ENCODE measurements around the gene CHRM4.

The CHRM4 gene

DNA sequence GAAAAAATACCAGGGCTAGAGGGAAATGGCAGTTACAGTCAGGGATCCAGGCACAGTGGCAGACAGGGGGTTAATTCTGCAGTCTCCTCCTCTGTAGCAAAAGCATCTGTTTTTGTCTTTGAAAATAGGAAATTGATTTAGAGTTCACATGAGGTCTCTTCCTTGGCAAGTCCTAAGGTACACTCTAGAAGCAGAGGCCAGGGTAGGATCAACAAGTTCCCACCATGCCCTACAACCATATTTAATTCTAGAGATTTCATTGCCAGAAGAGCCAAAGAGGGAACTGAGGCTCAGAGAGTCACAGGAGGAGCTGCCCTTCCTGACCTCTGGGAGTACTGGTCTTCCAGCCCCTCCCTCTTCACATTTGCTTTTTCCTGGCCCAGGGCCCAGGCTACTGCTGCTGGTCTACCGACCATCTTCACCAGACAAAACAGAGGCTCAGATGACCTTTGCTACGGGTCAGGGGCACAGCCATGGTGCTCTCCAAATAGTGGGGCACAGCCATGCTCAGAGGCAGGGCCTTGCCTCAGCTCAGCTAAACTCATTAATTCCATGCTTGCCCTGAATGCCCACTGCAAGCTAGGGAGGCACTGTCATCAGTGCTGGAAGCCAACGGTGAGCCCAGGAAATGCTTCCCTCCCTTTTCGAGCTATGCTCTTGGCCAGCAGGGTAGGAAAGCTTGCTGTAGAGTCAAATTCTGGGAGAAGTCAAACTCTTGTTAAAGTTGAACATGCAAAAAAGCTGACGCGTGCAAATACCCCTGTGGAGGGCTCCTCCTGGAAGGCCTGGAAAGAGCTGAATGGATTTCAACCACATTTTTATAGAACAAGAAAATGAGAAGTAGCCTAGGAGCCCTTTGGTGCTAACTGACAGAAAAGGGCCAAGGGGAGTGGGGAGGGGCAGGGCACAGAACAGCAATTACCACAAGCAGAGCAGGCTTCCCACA lies 11.7 kb upstream of the CHRM4 start:
- no peak for DNase-seq (ENCODE audit: low read depth)

DNA sequence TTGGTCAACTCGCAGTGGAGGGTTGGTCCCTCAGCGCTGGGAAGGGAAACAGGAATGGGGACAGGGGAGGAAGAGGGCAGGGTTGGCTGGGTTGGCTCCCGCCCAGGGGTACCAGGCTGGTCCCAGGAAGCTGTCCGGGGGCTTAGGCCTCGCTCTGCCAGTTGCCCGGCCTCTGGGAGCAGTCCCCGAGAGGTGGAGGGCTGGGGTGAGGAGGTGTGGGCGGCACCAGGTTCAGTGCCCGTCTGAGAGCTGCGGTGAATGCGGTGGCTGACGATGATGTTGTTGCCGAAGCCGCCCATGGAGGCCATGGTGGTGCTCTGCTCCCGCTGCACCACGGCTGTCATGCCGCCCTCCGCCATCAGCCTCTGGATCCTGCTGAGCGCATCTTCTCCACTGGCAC lies 6.0 kb upstream of the CHRM4 start:
- DNase-seq (ENCODE audit: low read depth), result no peak

- no peak for DNase-seq (ENCODE audit: low read depth)
Observed at GRCh38 chr11:46393759-46394158, 2.2 kb upstream of the CHRM4 start.

DNA sequence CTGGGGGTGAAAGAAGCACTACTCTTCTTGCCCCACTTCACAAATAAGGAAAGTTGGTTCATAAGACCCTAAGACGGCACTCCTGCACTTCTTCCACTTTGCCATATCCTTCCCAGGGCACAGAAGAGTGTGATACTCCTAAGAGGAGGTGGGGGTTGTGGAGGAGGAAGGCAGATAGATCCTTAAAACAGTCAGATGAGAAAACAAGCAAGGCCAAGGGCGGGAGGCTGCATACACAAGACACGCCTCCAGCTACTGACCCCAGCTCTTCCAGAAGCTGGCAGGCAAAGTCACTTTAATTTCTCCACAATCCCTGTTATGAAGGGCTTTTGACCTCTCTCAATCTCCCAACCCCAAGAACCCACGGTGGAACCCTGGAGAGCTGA lies 1.6 kb upstream of the CHRM4 start:
- no peak for DNase-seq (ENCODE audit: low read depth)

GRCh38 chr11:46392421-46393230 lies 1.1 kb upstream of the CHRM4 start:
- peak; percentile 70 for DNase-seq (ENCODE audit: low read depth)

DNA sequence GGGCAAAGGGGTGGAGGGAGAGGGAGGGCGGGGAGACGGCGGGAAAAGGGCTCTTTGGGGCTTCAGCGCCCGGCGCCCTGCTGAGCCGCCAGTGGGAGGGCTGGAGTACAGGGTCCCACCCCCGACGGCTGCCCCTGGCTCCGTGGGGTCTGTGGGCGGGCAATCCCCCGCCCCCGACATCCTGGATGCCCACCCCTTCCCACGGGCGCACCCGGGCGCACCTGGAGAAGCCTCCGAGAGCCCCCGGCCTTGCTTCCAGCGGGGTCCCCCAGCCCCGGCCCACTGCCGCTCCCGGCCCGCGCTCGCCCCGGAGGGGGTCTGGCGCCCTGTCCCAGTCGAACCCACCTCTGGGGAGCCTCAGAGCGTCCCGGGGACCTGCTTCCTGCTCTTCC lies 394 bp downstream of the CHRM4 start:
- no peak for DNase-seq (ENCODE audit: low read depth)

- DNase-seq (ENCODE audit: low read depth), result no peak
Observed at GRCh38 chr11:46390331-46391171, 1.0 kb downstream of the CHRM4 start.

DNA sequence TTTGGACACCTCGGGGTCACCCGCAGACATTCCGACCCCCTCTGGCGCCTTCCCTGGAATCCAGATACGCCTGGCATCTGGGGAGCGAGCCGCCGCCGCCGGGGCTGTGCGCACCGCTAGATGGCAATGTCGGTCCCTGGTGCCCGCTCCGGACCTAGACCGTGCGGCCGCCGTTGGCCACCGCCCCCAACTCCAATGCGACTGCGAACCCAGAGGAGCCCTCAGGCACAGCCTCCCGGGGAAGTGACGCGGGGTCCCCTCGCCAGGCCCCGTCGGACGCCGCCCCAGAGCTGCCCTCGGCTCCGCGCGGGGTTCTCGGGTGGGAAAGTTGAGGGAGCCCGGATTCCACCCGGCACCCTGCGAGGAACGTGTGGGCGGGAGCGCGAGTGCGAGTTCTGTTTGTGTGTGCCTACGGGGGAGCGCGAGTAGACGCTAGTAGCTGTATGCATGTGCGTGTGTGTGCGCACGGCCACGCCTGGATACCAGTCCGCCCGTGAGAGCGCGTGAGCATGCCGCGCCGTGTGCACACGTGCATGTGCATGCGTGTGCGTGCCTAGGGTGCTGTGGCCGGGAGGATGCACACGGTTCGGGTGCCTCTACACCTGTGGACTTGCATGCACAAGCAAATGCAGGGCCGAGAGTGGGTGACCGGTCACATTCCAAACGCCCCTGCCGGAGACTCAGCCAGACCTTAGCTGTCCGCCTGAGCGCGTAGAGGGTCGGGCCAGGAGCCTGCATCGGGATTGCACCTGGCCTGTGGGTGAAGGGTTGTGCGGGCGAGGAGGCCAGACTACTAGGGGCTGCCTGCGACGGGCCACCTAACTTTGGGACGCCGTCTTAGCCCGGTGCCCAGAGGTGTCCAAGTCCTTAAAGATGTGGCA lies 1.9 kb downstream of the CHRM4 start:
- peak; percentile 28 for DNase-seq (ENCODE audit: low read depth)

GRCh38 chr11:46388619-46389449 lies 2.7 kb downstream of the CHRM4 start:
- no peak for DNase-seq (ENCODE audit: low read depth)

DNA sequence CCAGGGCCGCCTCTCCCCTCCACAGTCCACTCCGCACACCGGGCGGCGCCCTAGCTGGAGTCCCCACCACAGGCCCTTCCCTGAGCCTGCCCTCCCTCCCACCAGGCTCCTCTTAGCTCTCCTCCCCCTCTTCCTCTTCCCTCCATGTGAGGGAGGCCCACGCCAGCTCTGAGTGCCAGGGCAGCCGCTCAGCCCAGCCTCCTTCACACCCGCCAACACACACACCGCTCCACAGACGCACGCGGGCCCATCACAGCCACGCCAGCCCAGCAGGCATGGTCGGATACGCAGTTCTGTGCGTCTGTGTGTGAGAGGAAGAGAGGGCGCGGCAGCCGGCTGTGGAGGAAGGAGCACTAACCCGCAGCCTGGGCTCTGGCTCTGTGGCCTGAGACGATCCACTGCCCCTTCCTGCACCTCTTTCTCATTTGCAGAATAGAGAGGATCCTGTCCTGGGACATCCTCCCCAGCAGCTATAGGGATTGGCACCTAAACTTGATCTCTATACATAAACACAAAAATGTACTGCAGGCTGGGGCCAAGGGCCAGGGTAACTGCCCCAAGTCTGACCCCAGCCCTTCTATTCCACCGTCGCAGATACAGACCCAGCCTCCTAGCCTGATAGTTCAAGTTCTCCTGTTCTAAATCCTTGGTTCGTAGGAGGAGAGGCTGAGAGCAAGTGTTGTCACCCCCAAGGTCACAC lies 3.5 kb downstream of the CHRM4 start:
- DNase-seq (ENCODE audit: low read depth), result peak; percentile 32

DNA sequence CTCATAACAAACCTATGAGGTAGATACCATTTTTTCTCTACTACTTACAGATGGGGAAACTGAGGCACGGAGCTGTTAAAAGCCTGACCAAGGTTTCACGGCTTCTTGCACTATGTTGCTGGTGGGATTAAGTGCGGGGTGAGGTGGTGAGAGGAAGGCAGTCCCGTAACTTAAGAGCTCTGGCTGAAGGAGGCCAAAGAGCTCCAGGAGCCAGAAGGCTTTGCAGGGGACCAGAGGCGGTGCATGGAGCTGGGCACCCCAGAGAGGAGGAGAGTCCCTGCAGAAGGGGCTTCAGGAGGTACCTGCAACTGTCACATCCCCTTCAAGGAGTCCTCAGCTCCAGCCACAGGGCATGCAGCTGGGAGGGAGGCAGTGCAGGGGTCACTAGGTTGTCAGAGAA lies 4.1 kb downstream of the CHRM4 start:
- DNase-seq (ENCODE audit: low read depth), result no peak

- no peak for DNase-seq (ENCODE audit: low read depth)
Observed at GRCh38 chr11:46386674-46387073, 4.9 kb downstream of the CHRM4 start.

DNA sequence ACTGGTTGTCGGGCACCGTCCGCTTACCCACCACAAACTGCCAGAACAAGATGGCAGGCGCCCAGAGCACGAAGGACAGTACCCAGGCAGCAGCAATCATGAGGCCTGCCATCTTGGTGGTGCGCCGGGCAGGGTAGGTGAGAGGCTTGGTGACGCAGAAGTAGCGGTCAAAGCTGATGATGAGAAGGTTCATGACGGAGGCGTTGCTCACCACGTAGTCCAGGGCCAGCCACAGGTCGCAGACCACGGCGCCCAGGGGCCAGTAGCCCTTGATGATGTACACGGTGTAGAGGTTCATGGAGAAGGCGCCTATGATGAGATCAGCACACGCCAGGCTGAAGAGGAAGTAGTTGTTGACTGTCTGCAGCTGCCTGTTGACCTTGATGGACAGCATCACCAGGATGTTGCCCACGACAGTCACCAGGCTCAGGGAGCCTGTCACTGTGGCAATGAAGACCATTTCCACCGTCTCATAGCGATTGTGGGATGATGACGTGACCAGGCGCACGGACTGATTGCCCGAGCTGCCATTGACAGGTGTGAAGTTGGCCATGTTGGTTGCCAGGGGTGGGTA lies 5.5 kb downstream of the CHRM4 start:
- DNase-seq (ENCODE audit: low read depth), result no peak

DNA sequence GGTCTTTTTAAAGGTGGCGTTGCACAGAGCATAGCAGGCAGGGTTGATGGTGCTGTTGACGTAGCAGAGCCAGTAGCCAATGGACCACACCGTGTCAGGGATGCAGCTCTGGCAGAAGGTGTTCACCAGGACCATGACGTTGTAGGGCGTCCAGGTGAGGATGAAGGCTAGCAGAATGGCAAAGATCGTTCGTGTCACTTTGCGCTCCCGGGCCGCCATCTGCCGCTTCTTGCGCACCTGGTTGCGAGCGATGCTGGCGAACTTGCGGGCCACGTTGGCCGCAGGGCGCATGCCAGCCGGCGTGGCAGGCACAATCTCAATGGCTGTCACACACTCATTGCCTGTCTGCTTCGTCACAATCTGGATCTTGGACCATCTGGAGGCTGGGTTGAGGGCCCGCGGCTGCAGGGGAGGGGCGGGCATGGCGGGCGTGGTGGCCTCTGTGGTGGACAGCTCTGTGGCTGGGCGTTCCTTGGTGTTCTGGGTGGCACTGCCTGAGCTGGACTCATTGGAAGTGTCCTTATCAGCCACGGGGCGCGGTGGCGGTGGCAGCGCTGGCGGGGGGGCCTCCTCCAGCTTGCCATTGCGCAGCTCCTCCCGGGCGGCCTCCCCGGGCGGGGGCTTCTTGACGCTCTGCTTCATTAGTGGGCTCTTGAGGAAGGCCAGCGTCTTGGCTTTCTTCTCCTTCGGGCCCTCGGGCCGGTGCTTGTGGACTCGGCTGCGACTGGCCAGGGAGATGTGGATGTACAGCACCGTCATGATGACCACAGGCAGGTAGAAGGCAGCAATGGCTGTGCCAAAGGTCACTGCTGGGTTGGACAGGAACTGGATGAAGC lies 6.2 kb downstream of the CHRM4 start:
- no peak for DNase-seq (ENCODE audit: low read depth)

DNA sequence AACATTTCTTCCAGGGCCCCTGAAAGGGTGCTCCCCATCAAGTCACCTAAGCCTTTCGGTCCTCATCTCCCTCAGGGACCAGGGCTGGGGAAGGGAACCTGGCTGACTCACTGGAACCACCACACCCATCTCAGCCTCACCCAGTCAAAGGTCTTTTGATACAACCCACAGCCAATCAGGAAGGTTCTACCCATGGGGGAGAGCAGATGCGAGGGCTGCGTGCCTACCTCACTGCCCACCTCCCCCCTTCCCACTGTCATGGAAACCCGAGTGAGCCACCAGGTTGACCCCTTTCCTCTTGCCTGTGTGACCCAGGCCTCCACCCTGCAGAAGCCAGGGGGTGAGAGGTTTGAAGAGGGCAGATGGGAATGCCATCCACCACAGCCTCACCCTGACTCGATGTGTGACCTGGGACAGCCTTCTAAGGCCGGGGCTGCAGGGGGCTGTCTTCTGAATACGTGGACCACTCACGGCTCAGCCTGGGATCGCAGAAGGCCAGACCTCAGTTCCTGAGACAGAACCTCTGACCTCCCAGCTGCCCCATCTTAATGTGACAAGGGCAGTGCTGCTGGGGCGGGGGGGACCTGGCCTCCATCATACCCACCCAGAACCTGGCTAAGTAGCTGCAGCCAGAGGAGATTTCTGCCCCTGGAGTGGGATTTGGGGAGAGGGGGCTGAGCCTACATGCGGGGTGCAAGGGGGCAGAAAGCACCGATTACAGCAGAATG lies 7.4 kb downstream of the CHRM4 start:
- DNase-seq (ENCODE audit: low read depth), result no peak

DNA sequence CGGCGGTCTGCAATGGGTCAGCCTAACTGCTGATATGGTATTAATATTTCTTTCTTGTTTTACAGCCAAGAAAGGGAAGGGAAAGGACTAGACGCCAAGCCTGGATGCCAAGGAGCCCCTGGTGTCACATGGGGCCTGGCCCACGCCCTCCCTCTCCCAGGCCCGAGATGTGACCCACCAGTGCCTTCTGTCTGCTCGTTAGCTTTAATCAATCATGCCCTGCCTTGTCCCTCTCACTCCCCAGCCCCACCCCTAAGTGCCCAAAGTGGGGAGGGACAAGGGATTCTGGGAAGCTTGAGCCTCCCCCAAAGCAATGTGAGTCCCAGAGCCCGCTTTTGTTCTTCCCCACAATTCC lies 8.2 kb downstream of the CHRM4 start:
- no peak for DNase-seq (ENCODE audit: low read depth)

- DNase-seq (ENCODE audit: low read depth), result peak; percentile 48
Observed at GRCh38 chr11:46382646-46383403, 8.8 kb downstream of the CHRM4 start.
